Measurements from ENCODE around the gene MOGAT3.

MOGAT3 gene

DNA sequence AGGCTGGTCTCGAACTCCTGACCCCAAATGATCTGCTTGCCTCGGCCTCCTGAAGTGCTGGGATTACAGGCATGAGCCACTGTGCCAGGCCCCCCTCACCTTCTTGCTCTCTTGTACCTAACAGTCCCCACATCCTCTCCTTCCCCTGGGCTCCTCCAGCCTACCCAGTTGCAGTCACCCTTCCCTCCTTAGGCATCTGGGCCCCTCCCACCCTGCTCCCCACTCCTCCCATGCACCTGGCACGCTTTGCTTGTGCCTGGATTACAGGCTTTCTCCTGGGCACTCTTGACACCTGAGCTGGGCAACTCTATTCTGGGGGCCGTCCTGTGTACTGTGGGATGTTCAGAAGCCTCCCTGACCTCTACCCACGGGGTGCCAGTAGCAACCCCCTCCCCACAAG lies 33.8 kb upstream of the MOGAT3 start:
- H3K4me3 ChIP-seq (ENCODE audit: low read depth, low read length), result no peak overlapping the region

DNA sequence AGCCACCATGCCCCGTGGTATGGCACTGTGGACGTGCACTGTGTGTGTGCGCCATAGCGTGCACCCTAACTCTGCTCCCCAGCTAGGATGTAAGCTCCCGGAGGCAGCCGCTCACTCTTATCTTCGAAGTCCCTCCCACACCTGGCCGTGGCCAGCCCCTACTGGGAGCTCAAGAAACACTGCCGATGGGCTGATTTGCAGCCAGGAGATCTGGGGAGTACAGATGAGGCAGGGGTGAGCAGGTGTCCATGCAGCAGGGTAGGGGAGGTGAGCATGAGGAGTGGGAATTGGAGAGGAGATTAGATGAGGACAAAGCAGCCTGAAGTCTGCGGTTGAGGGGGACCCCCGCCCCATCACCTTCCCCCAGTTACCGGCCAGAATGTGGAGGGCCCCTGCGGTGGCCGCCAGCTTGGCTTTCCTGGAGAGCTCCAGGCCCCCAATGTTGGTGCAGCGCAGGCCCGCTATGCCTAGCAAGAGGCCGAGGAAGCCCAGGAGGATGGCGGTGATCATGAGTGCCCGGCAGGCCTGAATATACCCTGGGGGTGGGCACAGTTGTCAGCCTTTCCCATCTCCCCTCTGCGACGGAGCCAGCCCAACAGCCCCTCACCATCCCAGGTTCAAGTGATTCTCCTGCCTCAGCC lies 33.2 kb upstream of the MOGAT3 start:
- no peak overlapping the region for H3K4me3 ChIP-seq (ENCODE audit: low read depth, low read length)

DNA sequence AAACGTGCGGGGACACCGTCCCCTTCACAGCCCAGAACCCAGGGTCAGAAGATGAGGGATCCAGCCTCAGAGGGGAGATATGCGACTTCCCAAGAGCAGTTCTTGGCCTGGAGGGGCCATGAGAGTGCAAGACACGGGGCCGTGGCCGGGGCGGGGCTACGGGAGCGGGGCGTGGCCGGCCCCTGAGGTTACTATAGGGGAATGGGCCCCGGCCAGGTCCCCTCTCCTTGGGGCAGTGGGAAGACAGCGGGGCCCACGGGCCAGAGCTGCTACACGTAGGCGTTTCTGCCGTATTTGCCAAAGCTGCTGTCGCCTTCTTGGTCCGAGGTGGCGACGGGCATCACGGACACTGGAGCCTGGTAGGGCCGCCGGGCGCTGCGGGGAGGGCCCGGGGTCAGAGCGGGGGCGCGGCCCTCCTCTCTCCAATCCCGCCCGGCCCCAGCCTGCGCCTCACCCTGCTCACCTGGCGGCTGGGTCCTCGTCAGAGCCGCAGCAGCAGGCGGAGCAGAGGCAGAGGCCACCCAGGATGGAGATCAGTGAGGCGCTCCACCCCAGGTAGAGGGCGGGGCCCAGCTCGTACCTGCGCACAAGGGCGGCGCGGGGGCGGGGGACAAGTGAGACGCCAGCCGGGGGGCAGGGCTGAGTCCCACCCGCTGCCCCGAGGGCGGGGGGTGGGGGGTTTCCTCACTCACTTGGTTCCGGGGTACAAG lies 31.5 kb upstream of the MOGAT3 start:
- H3K4me3 ChIP-seq (ENCODE audit: low read depth, low read length), result peak overlapping the region; percentile 39

DNA sequence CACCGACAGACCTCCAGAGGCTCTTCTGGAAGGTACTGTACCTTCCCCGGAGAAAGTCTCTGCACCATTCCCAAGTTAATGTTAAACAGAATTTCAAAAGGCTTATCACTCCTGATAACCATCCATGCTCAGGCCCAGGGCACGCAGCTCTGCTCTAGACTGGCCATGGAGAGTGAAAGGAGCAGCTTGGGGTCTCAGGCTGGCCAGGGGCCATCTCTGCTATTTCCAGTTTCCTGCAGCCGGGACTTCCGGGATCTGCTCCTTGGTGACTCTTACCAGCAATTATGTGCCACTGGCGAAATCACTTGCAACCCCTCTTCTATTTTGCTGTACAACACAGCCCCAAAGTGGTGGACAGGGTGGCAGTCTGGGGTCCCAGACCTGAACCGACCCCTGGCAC lies 30.8 kb upstream of the MOGAT3 start:
- no peak overlapping the region for H3K4me3 ChIP-seq (ENCODE audit: low read depth, low read length)

DNA sequence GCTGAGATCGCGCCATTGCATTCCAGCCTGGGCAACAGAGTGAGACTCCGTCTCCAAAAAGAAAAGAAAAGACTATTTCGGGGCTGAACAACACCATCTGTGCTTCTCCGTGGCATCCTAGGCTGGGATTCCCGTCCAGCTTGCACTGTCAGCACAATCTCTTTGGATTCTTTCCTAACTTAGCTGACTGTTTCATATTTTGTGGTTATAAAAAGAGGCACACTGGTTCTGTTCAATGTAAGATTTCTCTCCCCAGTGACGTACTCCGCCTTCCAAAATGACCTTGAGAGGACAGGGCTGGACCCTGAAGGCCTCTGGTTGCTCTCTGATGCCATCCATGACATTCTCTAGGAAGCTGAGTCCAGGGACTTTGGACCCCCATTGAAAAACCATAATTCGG lies 25.9 kb upstream of the MOGAT3 start:
- H3K4me3 ChIP-seq (ENCODE audit: low read depth, low read length), result no peak overlapping the region

DNA sequence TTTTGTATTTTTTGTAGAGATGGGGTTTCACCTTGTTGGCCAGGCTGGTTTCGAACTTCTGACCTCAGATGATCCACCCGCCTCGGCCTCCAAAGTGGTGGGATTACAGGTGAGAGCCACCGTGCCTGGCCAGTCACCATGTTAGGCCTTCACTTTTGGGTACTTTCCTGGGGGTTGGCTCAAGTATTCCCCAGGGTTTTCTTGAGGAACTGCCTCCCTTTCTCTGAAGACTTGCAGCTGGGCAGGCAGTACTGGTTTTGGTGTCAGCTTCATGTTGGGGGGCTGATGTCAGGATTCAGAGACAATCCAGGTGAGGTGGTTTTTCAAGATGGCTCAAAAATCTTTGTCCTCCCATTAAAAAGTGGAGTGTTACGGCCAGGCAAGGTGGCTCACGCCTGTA lies 24.8 kb upstream of the MOGAT3 start:
- H3K4me3 ChIP-seq (ENCODE audit: low read depth, low read length), result no peak overlapping the region

DNA sequence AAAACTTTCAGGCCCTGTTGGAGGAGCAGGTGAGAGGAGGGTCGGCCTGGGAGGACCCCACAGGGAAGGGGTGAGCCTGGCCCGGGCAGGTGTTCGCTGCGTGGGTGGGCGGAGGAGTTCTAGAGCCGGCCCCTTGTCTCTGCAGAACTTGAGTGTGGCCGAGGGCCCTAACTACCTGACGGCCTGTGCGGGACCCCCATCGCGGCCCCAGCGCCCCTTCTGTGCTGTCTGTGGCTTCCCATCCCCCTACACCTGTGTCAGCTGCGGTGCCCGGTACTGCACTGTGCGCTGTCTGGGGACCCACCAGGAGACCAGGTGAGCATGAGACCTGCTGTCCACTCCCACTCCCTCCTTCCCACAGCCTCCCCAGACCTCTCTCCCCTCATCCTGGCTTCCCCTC lies 22.7 kb upstream of the MOGAT3 start:
- H3K4me3 ChIP-seq (ENCODE audit: low read depth, low read length), result no peak overlapping the region

DNA sequence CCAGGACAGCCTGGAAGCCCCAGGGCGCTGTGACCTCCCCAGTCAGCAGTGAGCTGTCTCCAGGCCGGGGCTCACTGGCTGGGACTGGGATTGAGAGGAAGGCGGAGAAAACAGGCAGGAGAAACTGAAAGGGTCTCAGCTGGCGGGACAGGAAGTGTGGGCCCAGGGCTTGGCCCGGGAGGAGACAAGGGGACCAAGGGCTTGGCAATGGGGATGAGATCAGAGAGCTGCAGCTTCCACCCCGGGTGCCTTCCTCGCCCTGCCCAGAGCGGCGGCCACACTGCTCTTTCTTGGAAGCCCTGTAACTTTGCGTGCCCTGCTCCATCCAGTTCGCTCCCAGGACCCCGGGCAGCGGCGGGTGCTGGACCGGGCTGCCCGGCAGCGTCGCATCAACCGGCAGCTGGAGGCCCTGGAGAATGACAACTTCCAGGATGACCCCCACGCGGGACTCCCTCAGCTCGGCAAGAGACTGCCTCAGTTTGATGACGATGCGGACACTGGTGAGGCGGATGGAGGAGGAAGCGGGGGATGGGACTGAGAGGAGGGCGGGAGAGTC lies 21.5 kb upstream of the MOGAT3 start:
- no peak overlapping the region for H3K4me3 ChIP-seq (ENCODE audit: low read depth, low read length)

DNA sequence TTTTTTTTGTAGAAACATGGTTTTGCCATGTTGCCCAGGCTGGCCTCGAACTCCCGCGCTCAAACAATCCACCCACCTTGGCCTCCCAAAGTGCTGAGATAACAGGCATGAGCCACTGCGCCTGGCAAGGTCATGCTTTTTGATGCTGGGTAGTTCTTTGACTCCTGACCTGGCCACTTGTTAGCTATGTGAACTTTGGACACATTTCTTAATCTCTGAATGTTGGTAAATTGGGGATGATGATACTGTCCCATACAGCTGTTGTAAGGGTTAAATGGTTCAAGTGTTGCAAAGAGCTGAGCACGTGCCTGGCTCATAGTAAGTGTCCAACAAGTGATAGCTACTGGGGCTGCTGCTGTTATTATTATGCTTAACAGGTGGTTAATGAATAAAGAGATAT lies 19.5 kb upstream of the MOGAT3 start:
- H3K4me3 ChIP-seq (ENCODE audit: low read depth, low read length), result no peak overlapping the region

DNA sequence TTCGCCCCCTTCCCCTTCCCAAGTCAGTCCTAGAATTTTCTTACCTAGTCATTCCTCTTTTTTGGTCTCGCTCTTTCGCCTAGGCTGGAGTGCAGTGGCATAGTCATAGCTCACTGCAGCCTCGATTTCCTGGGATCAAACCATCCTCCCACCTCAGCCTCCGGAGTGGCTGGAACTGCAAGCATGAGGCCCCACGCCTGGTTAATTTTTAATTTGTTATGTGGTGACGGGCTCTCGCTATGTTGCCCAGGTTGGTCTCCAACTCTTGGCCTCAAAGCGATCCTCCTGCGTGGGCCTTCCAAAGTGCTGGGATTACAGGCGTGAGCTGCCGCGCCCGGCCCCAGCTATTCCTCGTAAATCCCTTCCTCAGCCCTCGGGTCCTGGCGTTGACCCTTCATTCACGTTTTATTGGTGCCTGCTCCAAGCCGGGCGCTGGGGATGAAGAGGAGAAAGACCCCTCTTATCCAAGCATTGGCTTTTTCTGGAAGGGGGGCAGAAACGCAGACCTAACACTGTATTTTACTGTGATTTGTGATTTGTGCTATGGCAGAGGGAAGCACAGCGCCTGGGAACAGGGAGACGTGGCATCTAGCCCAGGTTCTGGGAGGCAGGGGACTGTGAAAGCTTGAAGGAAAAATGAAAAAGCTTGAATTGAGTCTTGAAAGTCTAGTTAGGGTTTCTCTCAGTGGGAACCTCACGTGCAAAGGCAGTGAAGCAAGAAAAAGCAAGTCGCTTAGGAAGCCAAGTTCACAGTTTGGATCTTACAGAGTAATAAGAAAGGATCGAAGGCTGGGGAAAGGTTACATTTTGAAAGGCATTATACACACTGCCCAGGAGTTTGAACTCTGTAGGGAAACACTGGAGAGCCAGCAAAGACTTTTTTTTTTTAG lies 17.6 kb upstream of the MOGAT3 start:
- peak overlapping the region; percentile 83 for H3K4me3 ChIP-seq (ENCODE audit: low read depth, low read length)

DNA sequence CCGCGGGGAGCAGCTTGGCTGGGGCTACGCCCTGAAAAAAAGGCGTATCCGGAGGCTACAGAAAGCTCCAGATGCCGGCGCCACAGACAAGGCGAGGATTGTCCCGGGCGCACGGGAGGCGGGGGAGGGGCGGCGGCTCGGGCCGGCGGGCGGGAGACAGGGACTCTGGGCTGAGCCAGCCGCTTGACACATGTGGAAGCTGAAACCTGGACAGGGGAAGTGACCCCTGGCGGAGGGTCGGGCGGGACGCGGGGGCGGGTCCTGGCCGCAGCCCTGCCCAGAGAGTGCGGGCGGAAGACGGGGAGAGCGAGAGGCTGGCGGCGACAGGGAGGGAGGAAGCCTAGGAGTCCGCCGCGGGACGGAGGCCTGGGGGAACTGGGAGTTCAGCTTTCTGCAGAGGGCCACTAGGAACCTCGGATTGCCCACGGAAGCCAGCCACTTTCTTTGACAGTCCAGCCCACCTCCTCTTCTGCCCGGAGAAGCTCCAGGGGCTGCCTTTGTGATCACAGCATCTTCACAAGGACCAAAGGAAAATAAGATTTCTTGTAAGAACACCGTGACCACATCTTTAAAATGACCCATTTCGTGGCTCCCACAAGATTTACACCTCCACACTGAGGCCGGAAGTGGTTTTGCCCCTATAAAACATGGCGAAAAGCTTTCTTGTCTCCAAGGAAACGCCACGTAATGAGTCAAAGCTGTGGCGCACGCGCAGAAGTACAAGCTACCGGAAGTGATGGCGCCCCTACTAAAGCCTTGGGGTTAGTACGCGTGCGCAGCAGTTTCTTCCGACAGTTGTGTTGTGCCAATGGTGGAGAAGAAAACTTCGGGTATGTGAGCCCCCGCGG lies 16.8 kb upstream of the MOGAT3 start, which contains the start of the genes PLOD3 and ZNHIT1:
Gene PLOD3 (minus strand): TSS at position 194 of the 848 bp plus-strand sequence. CDS start 307 bp downstream, outside the sequence.
Gene ZNHIT1 (plus strand): TSS at position 778 of the 848 bp plus-strand sequence. CDS start 31 bp downstream, at position 809.
- peak within 1 kb of the TSS; percentile 83 for H3K4me3 ChIP-seq (ENCODE audit: low read depth, low read length)

DNA sequence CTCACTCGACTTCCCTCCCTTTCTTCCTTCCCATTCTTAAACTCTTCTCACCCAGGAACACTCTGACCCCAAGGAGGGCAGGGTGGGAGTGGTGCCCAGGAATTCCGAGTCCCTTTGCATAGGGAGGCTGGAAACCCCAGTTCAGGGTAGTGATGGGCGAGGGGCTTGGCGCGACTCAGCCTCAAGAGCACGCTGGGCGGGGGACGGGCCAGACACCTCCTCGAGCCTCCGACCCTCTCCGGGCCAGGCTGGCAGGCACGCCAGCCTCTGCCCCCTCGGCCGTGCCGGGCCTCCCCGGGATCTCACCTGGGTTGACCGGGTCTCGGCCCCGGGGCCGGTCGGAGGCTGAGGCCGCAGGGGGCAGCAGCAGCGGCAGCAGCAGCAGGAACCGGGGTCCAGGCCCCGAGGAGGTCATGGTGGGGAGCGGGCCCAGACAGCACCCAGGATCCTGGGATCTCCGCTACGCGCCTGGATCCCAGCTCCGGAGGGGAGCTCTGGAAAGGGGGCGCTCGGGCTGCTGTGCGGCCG lies 16.1 kb upstream of the MOGAT3 start:
- peak overlapping the region; percentile 83 for H3K4me3 ChIP-seq (ENCODE audit: low read depth, low read length)

DNA sequence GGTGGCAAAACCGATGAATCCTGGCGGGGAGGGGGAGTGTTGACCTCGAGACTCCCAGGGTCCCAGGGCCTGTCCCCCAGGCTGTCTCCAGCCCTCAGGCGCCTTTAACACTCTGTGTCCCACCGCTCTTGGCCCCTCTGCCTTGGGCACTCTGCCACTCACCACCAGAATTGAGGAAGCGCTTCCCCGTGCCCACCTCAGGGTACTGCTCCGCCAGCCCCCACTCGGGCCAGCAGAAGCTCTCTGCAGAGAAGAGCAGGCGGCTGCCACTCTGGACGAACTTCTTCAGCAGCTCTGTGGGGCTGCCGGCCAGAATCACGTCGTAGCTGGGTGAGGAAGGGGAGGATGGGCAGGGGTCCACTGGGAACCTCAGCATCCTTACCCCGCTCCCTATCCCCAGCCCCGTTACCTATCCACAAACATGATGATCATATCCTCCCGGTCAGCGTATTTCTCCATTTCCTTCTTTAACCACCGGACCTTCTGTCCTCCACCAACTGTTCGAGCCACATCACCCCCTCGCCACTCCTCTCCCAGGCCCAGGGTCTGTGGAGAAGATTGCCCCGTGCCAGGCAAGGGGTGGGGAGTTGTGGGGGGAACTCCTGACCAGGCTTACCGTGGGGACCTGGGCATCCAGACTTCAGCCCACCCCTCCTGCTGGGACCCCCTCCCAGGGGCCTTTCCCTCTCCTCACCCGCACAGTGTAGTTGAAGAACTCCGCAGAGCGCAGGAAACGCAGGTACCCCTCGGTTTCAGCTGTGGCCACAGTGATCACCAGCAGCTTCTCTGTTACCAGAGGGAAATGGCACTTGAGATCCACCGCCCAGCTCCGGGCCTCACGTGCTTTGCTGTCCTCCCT lies 15.4 kb upstream of the MOGAT3 start:
- H3K4me3 ChIP-seq (ENCODE audit: low read depth, low read length), result peak overlapping the region; percentile 83

DNA sequence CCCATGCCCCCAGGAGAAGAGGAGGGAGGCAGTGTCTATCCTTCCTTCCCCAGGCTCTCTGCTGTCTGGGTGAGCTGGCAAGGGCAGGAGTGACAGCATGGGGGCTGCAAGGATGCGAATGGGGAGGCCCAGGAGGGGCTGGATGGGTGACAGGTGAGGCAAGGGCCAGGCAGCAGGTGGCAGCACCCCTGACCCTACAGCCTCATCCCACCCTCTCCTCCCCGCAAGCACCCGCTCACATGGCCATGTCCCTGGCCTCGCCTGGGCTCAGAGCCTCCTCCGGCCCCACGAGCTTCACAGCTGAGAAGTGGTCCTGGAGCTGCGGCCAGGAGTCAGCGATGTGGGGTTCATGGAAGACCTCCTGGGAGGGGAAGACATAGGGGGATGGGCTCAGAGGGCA lies 11.2 kb upstream of the MOGAT3 start:
- no peak overlapping the region for H3K4me3 ChIP-seq (ENCODE audit: low read depth, low read length)

DNA sequence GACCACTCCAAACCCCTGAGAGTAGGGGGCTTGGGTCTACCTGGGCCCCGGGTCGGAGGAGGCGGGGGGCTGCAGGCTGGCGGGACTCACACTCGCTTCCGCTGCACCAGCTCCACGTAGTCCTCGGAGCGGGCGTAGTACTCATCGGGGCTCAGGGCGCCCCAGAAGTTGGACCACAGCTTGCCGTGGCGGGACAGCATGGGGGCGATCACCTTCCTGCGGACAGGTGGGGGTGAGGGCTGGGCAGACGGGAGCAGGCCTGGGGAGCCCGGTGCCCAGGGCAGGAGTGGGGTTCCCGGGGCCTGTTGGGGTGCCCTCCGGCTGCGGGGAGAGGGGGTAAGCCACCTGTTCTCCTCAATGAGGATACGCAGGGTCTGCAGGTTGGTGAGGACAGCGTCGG lies 10.7 kb upstream of the MOGAT3 start:
- H3K4me3 ChIP-seq (ENCODE audit: low read depth, low read length), result no peak overlapping the region

DNA sequence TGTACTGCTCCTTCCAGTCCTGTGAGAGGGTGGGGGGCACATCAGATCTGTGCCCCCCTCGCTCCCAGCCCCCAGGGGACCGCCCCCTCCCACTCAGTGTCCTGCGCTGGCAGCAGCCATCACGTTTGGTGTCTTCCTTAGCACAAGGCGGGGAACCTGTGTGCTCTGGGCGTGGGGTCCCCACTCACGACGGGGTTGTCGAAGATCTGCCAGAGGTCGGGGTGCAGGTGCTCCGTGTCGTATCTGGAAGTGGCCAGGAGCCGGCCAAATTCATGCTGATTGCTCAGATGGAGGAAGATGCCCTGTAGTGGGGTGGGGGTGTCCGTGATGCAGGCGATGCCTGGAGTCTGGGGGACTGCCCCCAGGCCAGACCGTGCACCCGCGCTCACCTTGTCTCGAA lies 9.3 kb upstream of the MOGAT3 start:
- no peak overlapping the region for H3K4me3 ChIP-seq (ENCODE audit: low read depth, low read length)

DNA sequence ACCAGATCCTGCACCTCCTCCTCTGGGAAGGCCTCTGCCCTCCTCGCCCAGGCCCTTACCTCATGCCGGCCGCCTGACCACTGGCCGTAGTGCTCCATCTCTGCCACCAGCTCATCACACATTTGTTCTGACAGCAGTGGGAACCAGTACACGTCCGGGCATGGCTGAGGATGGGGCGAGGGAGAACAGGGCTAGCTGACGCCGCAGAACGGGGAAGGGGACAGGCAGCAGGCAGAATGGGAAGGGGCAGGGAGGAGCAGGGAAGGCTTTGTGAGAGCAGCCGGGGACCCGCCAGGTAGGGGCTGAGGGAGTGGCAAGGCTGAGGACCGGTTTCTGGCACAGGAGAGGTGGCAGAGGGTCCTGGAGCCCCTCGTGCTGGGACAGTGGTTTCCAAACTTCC lies 8.0 kb upstream of the MOGAT3 start:
- H3K4me3 ChIP-seq (ENCODE audit: low read depth, low read length), result no peak overlapping the region

DNA sequence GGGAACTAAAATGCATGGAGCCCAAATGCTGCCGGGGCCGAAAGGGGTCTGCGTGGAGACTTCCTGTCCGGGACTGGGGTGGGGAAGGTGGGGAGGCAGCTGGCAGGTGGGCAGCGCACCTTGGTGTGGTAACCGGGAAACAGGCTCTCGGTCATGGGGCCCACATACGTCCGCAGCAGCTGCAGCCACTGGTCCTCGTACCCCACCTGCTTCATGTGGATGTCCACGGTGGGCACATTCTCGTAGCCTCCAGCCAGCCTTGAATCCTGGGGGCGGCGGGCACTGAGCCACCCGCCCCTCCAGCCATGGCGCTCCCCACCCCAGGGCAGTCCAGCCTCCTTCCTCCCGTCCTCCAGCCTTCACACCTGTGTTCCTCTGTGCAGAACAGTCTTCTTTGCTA lies 6.6 kb upstream of the MOGAT3 start:
- H3K4me3 ChIP-seq (ENCODE audit: low read depth, low read length), result no peak overlapping the region

DNA sequence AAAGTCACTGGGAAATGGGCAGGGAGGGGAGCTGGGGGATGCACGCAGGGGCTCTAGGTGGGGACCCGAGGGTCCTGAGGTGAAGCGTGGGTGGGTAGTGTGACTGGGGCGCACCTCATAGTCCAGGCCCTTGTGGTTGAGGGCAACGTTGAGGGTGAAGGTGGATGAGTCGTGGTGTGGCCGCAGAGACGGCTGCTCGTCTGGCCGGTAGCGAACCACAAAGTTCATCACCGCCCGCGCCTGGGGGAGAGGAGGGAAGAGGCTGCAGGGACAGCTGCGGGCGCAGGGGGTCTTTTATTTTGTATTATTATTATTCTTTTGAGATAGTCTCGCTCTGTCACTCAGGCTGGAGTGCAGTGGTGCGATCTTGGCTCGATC lies 5.8 kb upstream of the MOGAT3 start:
- H3K4me3 ChIP-seq (ENCODE audit: low read depth, low read length), result no peak overlapping the region
